GM19463 (cell line): ENCODE data around the gene ZNF280D.
"Not testable (repeated sequence)": the region's sequence is repeated elsewhere in the genome, so short reads cannot be mapped to it uniquely, and the experiment has no call there.

Source experiments
- ATAC-seq: cut with Tn5 transposase; IDR thresholded peaks from one replicate; pipeline ENCODE4 v1.9.1; 2021; ENCODE audit warnings: mild to moderate bottlenecking, moderate library complexity; ENCODE audit not compliant: unreplicated experiment

Gene ZNF280D

DNA sequence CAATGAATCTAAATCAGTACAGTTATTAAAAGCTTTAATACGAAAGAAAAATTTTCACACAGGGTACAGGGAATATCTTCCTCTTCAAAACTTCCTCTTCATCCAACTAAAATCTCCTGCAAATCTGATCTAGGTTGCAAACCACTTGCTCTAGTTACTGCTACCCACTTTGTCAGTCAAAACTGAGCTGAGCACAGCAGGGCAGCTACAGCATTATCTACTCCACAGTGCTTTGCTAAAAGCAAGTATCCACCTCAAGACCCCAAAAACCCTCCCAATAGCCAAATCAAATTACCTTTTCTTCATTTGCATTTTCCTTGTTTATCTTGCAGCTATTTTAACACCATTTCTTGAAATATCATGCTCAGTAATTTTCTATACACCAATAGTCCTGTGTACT lies 14.7 kb downstream of the ZNF280D start:
- ATAC-seq, result no peak

DNA sequence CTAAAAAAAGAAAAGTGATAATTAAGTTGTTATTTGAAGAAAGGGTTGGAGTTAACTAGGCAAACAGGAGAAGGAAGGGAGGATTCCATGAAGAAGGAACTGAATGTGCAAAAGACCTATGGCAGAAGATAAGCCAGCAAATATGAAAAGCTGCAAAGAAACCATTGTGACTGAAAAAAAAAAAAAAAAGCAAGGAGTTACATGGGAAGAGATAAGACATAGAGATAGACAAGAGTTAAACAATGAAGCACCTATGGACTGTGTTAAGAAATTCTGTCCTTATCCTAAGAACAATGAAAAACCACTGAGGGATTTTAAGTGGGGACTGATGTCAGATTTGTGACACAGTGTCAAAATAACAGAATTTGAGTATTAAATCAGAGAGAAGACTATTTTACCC lies 17.0 kb downstream of the ZNF280D start:
- no peak for ATAC-seq

DNA sequence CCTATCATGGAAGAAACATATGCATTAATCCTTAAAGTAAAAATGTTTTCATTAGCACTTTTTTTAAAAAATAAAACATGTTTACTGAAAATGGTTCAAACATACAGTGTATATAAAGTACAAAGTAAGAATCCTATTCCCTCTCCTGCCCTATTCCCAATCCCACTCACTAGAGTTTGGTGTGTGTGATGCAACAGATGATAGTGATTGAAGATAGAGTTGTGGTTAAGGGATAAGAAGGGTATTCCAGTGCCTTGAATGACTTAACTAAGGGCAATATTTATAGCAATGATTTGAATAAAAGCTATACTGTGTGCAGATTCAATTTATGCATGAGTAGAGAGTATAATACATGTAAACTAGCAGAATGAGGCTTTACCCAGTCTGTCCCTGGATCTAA lies 18.1 kb downstream of the ZNF280D start:
- no peak for ATAC-seq

DNA sequence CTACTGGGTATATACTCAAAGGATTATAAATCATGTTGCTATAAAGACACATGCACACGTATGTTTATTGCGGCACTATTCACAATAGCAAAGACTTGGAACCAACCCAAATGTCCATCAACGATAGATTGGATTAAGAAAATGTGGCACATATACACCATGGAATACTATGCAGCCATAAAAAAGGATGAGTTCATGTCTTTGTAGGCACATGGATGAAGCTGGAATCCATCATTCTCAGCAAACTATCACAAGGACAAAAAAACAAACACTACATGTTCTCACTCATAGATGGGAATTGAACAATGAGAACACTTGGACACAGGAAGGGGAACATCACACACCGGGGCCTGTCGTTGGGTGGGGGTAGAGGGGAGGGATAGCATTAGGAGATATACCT lies 23.8 kb downstream of the ZNF280D start:
- not testable (repeated sequence) for ATAC-seq

DNA sequence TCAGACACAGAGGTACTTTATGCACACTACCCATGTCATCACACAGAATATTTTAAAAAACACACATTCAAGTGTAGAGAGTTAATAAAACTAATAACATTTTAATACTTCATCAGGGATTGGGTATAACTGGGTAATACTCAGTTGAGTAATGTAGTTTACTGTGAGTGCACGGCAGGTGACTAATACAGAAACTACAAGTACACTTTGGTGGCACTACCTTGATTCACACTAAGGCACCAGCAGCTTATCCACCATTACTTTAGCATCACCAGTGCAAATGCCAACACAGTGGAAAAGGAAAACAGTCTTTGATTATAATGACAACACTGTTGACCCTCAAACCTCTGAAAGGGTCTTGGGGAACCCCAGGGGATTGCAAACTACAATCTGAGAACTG lies 33.6 kb downstream of the ZNF280D start:
- ATAC-seq, result peak; percentile 71

DNA sequence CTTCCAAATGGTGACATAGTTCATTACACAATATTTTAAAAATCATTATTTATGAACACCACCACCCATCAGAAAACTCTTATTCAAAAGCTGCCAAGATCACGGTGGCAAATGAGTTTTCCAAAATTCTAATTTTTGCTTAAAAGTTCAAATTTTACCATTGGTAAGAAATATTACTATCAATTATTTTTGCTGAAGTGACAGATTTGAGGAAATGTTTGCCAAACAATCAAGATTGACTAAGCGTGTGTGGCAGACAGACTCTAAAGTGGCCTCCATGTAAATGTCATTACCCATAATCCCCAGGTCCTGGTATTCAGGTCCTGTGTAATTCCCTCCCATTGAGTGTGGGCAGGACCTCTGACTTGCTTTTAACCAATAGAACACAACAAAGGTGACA lies 35.0 kb downstream of the ZNF280D start:
- ATAC-seq, result no peak

DNA sequence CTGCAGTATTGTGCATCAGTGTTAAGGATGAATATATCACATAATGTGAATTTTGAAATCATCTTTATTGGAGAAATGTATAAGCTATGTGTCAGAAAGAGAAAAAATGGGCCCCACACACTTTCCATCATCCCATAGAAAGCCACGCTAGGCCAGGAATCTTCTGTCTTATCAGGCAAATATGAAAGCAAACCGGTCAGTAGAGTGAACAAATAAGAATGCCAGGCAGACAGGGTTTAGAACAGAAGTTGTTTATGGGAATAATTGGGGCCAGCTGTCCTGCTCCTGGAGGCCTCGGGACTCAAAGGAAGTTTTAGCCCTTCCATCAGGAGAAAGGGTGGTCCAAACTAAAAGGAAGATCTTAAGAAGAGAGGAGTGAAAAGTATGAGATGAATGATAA lies 39.5 kb downstream of the ZNF280D start:
- no peak for ATAC-seq

DNA sequence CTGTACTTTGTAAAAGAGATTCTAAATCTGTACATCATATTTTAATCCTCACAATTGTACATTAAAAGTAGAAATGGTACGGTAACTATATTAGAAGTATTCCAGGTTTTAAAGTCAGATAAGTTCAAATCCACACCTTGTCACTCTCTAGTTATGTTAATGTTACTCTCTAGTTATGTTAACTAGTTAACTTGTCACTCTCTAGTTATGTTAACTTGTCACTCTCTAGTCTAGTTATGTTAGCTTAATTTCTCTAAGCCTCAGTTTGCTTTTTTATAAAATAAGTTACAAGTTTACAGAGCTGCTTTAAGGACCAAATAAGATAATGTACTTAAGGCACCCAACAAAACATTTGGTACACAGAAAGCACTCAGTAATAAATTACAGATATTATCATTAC lies 42.6 kb downstream of the ZNF280D start:
- ATAC-seq, result no peak

DNA sequence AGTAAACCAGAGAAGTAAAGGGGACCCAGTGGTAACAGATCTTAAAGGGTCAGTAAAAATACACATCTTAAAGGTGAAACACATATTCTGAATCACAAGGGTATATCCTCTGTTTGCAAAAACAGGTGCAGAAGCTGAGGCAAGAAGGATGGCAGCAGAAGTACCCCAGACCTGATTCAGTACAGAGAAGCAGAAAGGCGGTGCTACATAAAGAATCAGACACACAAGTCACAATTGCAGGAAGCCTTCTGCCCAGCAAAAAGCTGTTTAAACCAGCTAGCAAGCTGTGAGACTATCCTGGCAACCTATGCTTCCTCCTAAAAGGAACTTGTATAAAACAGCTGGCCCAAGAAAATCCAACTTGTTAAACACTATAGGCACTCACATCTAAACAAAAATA lies 49.4 kb downstream of the ZNF280D start:
- ATAC-seq, result no peak

DNA sequence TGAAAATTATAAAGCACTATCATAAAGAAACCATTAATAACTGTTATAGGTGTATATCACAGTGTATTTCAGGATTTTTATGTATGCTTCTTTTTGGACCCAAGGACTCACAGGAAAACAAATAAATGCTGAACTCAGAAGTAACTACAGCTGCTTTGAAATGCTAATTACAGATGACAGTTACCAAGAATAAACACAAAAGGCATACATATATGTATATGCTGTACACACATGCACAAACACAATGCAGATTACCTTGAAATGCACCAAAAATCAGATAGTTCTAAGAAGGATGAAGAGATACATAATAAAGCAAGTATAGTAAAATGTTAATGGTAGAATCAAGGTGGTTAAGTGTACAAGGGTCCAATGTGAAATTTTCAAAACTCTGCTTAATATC lies 52.2 kb downstream of the ZNF280D start:
- ATAC-seq, result no peak

DNA sequence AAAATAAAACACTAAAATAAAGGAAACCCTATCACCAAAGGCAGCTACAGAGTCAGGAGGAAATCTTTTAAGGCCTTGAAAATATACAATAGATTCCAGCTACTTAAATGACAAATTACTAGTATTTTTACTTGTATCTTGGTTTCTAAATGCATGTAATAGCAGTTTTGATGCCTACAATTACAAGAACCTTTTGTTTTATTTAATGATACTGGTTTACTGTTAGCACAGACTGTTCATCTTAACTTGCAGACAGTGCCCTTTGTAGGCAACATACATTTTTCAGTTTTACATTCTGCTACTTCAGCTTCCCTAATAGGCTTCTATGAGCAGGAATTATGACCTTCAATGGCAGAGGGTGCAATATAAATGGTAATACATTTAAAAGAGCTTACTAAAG lies 54.1 kb downstream of the ZNF280D start:
- ATAC-seq, result no peak

DNA sequence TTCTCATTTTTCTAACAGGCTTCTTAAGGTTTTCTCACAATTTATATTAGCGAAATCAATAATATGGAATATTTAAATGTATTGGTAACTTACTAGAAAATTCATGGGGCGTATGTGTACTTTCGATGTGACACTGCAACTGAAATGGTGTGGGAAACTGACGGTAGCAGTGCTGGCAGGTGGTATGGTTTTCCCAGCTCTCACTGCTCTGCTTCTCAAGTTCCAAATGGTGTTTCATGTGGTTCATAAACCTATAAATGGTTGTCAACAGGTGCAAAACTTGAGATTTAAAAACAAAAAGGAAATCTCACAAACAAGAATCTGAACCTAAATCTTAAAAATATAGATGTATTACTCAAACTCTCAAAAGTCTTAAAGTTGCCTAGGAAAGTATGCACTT lies 54.7 kb downstream of the ZNF280D start:
- no peak for ATAC-seq

DNA sequence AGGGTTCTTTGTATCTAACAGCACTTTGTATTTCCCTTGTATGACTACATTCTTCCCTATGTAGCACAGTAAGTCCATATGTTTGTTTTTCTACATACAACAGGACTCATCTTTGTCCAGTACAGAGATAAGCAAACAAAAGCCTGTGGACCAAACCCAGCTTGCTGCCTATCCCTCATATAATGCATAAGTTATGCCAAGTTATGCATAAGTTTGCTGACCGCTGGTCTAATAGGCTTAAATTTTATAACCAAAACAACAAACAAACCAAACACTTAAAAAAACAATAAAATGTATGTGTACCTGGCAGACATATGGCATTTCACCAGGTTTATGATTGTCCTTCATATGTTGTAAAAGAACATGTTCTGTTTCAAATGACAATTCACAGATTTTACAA lies 56.0 kb downstream of the ZNF280D start:
- ATAC-seq, result no peak

DNA sequence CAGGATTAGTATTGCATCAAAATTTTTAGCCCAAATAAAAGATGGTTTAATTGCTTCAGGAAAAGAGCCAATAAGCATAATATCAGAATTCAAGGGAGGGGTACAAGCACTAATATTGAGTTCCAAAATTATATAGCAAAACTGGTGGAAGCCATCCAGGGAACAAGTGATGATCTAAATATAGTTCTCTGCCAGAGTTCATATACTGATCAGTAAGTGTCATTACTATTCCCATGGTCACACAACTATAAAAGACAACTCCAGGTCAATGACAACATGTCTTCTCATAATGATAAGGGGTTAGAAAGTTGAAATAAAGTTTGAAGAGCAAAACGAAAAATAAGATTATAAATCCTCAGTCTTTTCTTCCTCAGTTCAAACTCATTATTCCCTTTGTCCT lies 57.4 kb downstream of the ZNF280D start:
- ATAC-seq, result no peak

DNA sequence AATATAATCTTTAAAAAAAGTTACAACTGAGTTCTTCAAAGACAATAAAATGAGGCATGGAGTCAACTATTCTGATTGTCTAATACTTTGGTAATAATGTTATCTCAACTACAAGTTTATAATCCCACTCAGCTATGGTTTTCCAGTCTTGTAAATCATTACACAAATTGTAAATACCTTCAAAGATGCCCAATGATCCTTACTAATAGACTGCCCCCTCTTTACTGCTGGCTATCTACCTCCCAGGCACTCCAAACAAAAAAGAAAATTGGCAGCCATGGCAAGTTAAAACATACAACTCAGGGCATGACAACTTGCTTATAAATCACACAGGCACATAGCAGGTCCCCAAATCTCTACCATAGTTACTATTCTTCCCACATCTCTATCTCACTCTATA lies 58.5 kb downstream of the ZNF280D start:
- no peak for ATAC-seq

DNA sequence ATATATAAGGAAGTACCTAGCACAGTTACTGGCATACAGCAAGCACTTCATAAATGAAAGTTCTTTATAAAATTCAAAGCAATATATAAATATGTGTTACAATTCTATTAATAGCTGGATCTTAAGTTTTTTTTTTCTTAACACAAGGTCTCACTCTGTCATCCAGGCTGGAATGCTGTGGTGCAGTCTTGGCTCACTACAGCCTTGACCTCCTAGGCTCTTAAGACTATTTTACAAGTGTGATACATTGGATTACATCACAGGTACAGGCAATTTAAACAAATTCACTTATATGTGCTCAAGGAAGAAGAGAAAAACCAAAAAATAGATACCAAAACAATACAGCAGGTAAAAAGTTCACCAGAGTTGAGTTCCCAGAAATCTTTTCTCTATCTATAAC lies 60.6 kb downstream of the ZNF280D start:
- ATAC-seq, result no peak

DNA sequence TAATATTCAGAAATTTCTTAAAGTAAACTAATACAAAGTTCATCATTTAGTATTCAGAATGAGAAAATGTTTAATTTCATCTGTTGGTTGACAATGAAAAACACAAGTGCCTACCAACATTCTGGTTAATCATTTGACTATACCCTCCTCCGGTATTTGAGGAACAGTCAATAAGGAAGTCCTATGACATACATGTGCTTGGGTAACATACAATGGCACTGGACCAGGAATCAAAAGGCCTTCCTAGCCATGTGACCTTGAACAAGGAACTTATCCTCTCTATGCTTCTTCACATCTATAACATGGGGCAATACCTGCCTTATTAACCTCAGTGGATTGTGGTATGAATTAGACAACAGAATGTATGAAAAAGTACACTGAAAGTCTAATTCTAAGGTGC lies 65.8 kb downstream of the ZNF280D start:
- ATAC-seq, result no peak

DNA sequence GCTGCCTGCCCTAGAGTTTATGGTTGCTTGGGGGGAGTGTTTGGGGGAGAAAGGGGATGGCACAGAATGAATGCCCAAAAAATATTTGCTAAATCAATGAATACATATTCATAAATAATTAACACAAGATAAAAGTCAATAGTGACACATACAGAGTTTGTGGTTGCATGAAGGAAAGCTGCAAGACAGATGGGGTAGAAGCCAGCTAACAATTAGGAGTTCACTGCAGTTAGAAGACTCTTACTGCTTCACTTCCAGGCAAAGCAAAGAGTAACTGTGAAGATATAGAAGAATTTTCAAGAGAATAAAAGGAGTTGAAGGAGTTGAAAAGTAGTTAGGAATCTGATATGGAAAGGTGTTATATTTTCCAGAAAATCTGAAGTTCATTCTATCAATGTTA lies 72.4 kb downstream of the ZNF280D start:
- ATAC-seq, result no peak

DNA sequence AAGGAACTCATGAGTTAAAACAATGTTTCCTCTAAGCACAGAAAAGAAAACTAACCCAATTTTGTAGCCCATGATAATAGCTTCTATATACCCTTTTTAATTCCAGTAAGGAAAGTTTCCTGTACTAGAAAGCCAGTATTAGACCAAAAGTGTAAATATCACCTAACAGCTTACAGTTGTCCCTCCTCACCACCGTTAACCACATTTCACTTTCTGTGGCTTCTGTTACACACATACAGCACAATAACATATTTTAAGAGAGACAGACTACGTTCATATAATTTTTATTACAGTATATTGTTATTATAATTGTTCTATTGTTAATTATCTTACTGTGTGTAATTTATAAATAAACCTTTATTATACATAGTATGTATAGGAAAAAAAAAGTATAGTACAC lies 74.1 kb downstream of the ZNF280D start:
- no peak for ATAC-seq

DNA sequence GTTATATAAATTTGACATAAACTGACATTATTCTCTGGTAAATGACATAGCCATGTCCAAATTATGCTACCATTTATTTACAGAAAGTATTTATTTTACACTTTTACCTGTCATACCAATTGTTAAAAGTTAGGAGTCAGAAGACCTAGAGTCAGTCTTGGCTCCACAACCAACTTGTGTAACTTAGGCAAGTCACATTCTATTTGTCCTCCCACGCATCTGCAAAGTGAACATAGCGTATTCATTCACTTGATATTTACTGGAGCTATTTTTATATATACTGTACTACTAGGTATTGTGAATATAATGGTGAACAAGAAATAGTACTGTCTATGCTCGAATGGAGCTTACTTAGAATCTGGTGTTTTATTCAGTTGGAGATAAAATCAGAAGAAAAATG lies 78.7 kb downstream of the ZNF280D start:
- no peak for ATAC-seq

DNA sequence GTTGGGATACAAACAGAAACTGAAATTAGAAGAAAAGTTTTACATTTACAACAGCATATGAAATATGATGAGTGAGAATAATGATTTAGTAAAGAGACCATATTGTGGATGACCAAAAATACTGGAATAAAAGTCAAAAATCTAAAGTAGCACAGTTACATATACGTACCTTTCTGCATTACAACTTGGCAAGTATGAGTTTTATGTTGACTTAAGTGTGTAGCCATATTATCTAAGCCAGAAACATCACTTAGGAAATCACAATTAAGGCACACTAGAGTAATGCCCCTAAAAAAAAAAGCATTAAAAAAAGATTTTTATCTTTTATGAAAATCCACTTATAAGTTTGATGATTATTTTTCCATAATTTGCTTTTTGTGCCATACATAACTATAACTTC lies 79.1 kb downstream of the ZNF280D start:
- ATAC-seq, result no peak

DNA sequence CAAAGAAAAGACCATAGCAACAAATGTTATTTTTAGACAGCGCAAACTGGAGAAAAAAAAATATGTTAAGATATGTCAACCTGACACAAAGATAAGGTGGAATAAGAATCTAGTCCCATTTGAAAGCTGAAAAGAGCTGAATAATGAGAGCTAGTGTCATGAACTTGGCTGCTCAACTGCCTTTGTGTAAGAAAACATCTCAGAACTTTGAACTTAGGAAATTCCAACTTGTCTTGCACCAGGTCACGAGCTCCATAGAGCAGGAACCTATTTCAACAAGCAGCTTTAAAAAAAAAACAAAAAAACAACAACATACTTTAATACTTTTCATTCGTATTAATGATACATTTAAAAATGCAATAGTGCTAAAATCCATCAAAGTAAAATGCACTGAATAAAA lies 79.5 kb downstream of the ZNF280D start:
- ATAC-seq, result no peak

DNA sequence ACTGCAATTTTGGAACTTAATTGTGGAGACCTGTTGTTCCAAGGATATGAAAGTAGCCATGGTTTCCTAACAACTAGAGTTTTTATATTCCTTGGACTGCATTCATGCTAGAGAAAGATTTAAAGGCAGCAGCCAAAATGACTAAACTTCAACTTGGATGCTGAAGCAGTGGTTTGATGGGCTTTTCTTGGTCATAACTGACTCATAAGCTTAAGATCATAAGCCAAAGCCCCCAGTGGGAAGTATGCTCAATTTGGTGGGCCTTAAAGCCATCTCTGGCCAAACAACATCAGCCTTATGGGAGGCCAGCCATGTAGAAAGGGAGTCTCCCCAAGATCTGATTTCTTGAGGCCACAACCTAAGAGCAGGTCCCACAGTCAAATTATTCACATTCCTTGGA lies 80.2 kb downstream of the ZNF280D start:
- no peak for ATAC-seq

DNA sequence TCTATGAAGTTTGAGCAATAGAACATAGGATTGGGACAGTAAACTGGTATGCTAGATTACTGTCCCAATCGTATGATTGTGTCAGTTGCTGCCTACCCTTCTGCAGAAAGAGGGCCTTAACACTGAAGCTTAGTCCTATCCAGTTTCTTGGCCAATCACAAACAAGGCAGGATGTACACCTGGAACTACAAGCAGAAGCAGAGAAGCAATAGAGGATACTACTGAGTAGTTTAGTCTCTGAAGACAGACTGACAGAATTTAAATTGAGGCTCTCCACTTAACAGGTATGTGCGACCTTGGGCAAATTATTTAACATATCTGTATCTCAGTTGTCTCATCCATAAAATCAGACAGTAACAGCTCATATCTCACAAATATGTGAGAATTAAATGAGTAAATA lies 85.0 kb downstream of the ZNF280D start:
- no peak for ATAC-seq
